Retina (tissue), 1 donor: ENCODE measurements around the gene BAIAP2L1.

Experiments
- DNase-seq: peaks from one replicate; pipeline ENCODE4 v3.0.0-alpha.2; 2016

The BAIAP2L1 gene

GRCh38 chr7:98257701-98258100, 143.2 kb downstream of the BAIAP2L1 start:
- no peak for DNase-seq

DNA sequence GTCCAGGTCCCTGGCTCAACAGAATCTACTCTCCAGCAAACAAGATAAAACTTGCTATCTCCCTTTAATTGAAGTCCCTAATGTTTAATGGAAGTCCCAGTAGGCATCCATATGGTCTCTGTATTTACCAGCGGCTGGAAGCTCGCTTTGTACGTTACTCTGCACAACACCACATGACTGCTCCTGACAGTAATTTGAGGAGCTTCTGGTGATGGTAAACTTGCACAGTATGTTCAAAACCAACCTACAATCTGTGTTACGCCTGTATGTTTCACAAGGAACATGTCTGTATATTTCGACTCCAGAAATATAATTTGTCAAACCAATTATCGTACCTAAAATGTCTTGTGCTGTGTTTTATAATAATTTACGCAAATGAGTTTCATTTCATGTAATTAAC, 144.5 kb downstream of the BAIAP2L1 start:
- no peak for DNase-seq

GRCh38 chr7:98254951-98255610, 145.8 kb downstream of the BAIAP2L1 start:
- DNase-seq: no peak

GRCh38 chr7:98254516-98254915, 146.4 kb downstream of the BAIAP2L1 start:
- no peak for DNase-seq

DNA sequence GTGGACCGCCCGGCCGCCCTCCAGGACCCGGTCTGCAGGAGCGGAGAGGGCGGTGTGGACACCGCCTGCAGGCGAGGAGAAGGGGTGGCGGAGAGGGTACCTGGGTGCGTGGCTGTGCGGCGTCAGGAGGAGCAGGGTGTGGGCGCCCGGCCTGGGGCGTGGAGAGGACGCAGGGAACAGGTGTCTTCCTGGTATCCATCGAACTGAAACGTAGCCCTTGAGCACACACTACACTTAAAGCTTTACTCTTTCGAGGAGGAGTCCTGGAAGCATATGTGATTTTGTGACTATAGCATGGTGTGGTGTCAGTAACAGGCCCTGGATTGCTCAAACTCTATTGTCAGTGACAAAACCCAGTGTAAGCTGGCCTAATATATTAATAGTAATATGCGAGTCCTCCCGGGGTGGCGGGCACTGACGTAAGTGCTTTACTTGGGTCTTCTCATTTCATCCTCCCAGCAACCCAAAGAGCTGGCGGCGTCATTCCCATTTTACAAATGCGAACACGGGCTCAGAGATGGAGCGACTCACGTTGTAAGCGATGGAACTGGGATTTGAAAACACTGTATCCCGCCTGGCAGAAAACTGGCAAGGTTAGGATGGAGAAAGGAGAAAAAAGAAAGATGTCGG, 148.3 kb downstream of the BAIAP2L1 start:
- no peak for DNase-seq

- DNase-seq: peak; percentile 94
These were observed 149.1 kb downstream of the BAIAP2L1 start, which contains the start of gene TECPR1 for GRCh38 chr7:98251601-98252424. Gene TECPR1 (minus strand): TSS chr7:98252232. CDS start chr7:98246146, 6,086 bp downstream.

GRCh38 chr7:98251231-98251600, 149.7 kb downstream of the BAIAP2L1 start:
- no peak for DNase-seq

GRCh38 chr7:98250789-98251188, 150.1 kb downstream of the BAIAP2L1 start:
- DNase-seq: no peak

DNA sequence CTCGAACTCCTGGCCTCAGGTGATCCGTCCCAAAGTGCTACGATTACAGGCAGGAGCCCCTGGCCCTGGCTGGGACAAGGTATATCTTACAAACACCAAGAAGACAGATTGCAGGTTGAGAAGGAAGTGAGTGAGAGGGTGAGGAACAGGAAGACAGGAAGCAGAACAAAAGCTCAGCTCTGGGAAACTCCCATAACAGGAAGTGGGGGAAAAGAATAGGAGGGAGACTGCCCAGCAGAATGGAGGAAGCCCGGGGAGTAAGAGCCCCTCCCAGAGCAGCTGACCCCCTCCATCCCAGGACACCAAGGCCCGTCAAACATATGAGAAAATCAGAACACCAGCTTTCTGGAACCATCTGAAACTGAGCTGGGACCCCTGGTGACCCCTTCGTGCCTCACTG, 151.8 kb downstream of the BAIAP2L1 start:
- DNase-seq: no peak

DNA sequence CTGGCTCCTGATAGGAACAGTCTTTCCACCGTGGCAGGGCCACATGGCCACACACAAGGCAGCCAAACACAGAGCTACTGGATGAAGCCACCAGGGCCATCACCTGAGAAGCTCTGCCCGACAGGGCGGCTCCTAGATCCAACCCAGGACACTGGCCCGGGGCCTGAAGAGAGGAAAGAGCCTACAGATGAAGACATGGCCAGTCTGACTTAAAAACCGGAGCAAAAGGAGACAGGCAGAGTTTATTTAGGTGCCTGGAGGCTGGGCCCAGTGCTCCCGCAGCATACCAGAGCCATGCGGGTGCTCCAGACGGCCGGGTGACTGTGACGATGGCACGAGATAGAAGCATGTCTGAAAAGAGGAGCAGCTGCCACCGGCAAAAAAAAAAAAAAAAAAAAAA, 152.7 kb downstream of the BAIAP2L1 start:
- no peak for DNase-seq

- DNase-seq: no peak
These were observed 156.0 kb downstream of the BAIAP2L1 start for GRCh38 chr7:98244871-98245270.

DNA sequence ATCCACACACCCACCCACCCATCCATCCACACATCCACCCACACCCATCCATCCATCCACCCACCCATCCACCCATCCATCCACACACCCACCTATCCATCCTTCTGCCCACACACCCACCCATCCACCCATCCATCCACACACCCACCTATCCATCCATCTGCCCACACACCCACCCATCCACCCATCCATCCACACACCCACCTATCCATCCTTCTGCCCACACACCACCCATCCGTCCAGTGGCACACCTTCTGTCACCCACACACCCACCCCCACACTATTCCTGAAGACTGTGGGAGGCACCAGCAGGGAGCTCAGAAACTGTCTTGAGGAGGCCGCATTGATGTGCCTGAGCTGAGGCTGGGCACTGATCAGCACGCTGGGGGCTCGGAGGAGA, 158.0 kb downstream of the BAIAP2L1 start:
- DNase-seq: no peak

DNA sequence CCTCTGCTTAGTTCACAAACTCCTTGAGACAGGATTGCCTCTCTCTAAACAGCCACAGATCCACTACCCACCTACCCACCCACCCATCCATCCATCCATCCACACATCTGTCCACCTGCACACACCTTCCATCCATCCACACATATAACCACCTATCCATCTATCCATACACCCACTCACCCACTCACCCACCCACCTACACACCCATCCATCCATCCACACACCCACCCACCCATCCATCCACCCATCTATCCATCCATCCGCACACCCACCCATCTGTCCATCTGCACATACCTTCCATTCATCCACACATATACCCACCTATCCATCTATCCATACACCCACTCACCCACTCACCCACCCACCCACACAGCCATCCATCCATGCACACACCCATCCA, 158.5 kb downstream of the BAIAP2L1 start:
- DNase-seq: no peak

DNA sequence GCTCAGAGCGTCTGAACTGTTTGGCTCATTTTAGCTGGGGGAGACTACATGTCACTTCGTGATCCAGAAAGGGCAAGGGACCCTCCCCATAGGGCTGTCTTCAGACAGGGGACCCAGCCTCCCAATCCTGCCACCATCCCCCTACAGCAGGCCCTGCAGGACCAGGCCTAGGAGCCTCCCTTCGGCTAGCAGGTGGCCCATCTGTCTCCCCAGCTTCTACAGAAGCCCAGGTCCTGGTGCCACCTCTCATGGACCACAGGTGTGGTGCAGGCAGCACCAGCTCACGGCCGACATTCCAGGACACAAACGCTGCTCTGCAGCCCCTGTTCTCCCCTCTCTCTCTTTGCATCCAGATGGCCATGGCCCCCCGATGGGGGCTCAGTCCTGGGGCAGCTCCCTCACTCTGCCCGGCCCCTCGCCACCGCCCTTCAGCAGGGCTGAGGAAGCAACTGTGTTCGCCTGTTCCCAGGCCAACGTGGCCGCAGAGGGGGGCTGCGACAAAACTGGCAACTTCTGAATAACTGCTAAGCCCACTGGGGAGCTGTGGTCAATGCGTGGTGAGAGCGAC, 159.1 kb downstream of the BAIAP2L1 start:
- DNase-seq: no peak
